ENCODE results near the gene RPL10. TPM values are rescaled to one million over a fixed set of nuclear protein-coding genes. Genes with fewer than 3 reads are reported as not detected.

Gene RPL10
- total RNA-seq, 1 experiment from 2014 or later = 2,110 TPM

GRCh38 chrX:154434394-154435168 is 36.4 kb downstream of the RPL10 start:
- Histone ChIP-seq H3K4me1 (ENCODE audit: insufficient read depth, low read length) (no peaks in the 10 kb centered on the region), H3T11ph (ENCODE audit: low read length) (no peak overlapping the region), H3K4ac (ENCODE audit: low read depth, low read length) (no peak overlapping the region), H2BK5ac (ENCODE audit: insufficient read length, low read length) (no peak overlapping the region), H3K23ac (ENCODE audit: insufficient read length, low read depth, low read length) (no peak overlapping the region), H2AK5ac (ENCODE audit: insufficient read length, low read length) (no peak overlapping the region), H4K91ac (ENCODE audit: insufficient read length, low read depth, low read length) (no peak overlapping the region), H2BK15ac (ENCODE audit: low read depth, low read length) (no peak overlapping the region), H3K14ac (ENCODE audit: insufficient read depth, low read length) (no peak overlapping the region), H4K20me1 (ENCODE audit: control insufficient read depth, insufficient read depth, insufficient read length) (no peaks in the 10 kb centered on the region), H3K9me3 (ENCODE audit: control insufficient read depth, low read depth, low read length) (peaks cover 32% of the 10 kb centered on the region), H3K23me2 (ENCODE audit: insufficient read length, low read depth, low read length, poor library complexity, severe bottlenecking) (peaks cover 7% of the 10 kb centered on the region), H3K56ac (ENCODE audit: insufficient read length, low read depth, low read length) (no peak overlapping the region), H2BK120ac (ENCODE audit: low read depth, low read length, poor library complexity, severe bottlenecking) (no peak overlapping the region), H3K79me2 (ENCODE audit: insufficient read depth, low read length) (peaks cover 2% of the 10 kb centered on the region; the same call in 1 of the 2 replicates), H3K4me2 (ENCODE audit: insufficient read depth, insufficient read length, low read length) (no peak overlapping the region), H3K18ac (ENCODE audit: insufficient read length, low read depth, low read length) (no peak overlapping the region), H3K79me1 (ENCODE audit: insufficient read depth, low read depth, low read length, poor library complexity, severe bottlenecking) (no peaks in the 10 kb centered on the region), H3K27me3 (ENCODE audit: insufficient read depth, low read length) (no peaks in the 10 kb centered on the region), H3K27ac (ENCODE audit: insufficient read length, low read depth, low read length) (no peak overlapping the region), H3K9ac (ENCODE audit: extremely low read depth, insufficient read length, low read length) (no peak overlapping the region), H4K5ac (ENCODE audit: insufficient read length, low read depth, low read length) (no peak overlapping the region), H2BK12ac (ENCODE audit: insufficient read length, low read depth, low read length) (no peak overlapping the region), H4K8ac (replicated peaks; ENCODE audit: insufficient read length, low read depth, low read length) (no peak overlapping the region), H2AFZ (ENCODE audit: low read length) (no peak overlapping the region), H2BK20ac (ENCODE audit: low read depth, low read length, poor library complexity, severe bottlenecking) (no peak overlapping the region)
- Mint-ChIP-seq H3K4me3 (no peak overlapping the region), H3K9me3 (peaks cover 70 to 86% of the 10 kb centered on the region in 2 experiments), H3K27me3 (ENCODE audit: low read depth) (no peaks in the 10 kb centered on the region), H3K27ac (no peak overlapping the region), H3K36me3 (ENCODE audit: insufficient read depth in 1 of 3, low read depth in 3 of 3) (peaks cover 21 to 56% (median 52%) of the 10 kb centered on the region in 3 experiments), H3K4me1 (peaks cover 8 to 19% of the 10 kb centered on the region in 2 experiments)
- no peak for DNase-seq
- TF ChIP-seq CTCF (conservative IDR thresholded peaks at IDR 0.05) = no peak
- no CpG with 5 or more reads among the region's 7 CpGs for WGBS (ENCODE audit: extremely low coverage, insufficient read length, low lambda C conversion rate)
